Glomerular visceral epithelial cell (primary cell): ENCODE measurements around the gene PRDM1.

ENCODE experiments used
- DNase-seq: peaks from one replicate; pipeline ENCODE4 v3.0.0-alpha.2; 2016; ENCODE audit errors: extremely low spot score

The PRDM1 gene

GRCh38 chr6:106097411-106098231 lies 11.5 kb downstream of the PRDM1 start:
- no peak for DNase-seq

GRCh38 chr6:106098383-106099234 lies 12.5 kb downstream of the PRDM1 start:
- no peak for DNase-seq

DNA sequence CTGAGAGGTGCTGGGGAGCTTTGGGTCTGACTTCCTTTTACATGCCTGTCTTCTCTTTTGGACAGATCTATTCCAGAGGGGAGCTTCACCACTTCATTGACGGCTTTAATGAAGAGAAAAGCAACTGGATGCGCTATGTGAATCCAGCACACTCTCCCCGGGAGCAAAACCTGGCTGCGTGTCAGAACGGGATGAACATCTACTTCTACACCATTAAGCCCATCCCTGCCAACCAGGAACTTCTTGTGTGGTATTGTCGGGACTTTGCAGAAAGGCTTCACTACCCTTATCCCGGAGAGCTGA lies 13.1 kb downstream of the PRDM1 start:
- no peak for DNase-seq

DNA sequence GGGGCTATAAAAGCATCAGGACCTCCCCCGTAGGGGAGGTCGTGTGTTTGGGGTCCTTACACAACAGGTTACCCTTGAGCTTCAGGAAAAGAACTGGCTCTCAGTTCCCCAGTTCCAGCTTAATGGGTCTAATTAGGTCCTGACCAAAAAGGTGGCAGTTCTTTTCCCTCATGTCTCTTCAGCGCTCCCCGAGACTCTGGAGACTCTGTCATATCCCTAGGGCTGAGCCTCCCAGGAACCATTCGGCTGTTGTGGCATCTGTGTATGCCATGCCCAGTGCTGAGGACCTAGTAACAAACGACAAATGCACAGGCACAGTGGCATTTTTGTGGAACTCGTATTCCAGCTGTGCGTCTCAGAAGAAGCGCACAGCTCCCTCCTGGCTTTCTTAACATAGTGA lies 14.6 kb downstream of the PRDM1 start:
- DNase-seq = no peak

DNA sequence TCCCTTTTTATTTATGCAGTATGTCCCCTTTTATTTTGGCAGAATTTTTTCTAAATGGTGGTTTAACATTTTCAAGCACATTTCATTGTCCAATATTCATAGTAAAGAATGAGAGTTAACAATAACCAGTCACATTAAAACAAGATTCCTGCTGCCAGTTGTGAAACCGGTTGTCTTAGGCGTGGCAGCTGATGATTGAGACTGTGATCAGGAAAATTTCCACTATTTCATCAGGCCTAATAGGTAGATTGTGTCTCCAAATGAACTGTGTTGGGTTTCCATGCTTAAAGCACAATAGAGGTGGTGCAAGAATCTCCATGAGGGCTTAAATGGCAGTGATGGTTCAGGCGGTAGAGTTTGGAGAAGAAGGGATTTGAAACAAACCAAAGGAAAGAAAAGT lies 15.3 kb downstream of the PRDM1 start:
- no peak for DNase-seq

- DNase-seq = no peak
Observed at GRCh38 chr6:106102034-106102433, 15.9 kb downstream of the PRDM1 start.

- DNase-seq = no peak
Observed at GRCh38 chr6:106102967-106103727, 17.0 kb downstream of the PRDM1 start.

GRCh38 chr6:106103728-106104109 lies 17.6 kb downstream of the PRDM1 start:
- DNase-seq = peak; percentile 38

DNA sequence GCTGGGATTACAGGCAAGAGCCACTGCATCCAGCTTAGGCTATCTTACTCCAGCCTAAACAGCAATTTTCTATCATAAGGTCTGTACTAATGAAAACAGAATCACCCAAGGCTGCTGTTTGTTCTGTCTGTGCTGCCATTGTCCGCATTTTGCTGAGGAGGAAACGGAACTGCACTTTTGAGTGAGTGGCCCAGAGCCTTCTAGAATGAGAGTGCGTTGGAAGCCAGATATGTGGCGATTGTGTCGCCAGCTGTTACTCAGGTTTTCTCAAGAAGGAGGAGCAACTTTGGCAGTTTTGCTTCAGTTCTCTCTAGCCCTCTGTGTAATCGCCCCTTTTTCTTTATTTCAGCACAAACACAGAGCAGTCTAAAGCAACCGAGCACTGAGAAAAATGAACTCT lies 18.3 kb downstream of the PRDM1 start:
- no peak for DNase-seq

DNA sequence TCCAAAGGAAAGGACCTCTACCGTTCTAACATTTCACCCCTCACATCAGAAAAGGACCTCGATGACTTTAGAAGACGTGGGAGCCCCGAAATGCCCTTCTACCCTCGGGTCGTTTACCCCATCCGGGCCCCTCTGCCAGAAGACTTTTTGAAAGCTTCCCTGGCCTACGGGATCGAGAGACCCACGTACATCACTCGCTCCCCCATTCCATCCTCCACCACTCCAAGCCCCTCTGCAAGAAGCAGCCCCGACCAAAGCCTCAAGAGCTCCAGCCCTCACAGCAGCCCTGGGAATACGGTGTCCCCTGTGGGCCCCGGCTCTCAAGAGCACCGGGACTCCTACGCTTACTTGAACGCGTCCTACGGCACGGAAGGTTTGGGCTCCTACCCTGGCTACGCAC lies 18.8 kb downstream of the PRDM1 start:
- no peak for DNase-seq

- DNase-seq = no peak
Observed at GRCh38 chr6:106105493-106105892, 19.4 kb downstream of the PRDM1 start.

DNA sequence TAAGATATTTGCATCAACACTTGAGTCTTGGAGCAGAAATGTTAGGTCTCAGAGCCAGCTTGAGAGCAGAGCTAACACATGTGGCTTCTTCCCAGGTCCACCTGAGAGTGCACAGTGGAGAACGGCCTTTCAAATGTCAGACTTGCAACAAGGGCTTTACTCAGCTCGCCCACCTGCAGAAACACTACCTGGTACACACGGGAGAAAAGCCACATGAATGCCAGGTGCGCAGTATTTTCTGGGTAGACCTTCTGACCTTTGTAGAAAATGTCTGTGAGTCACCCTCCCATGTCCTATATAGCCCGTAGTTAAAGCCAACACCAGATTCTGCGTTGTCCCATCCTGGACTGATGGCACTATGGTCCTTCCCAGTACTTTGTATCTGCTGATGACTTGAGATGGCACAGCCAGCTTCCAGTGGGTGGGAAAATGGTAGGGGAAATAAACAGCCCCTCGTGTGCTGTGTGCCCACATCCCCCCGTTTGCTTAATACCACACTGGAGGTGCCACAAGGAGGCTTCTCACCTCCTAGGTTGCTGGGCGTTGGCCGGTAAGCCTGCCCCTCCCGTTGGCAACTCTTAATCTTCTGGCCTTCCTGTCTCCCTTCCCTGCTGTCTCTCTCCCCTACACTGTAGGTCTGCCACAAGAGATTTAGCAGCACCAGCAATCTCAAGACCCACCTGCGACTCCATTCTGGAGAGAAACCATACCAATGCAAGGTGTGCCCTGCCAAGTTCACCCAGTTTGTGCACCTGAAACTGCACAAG lies 20.3 kb downstream of the PRDM1 start:
- no peak for DNase-seq

DNA sequence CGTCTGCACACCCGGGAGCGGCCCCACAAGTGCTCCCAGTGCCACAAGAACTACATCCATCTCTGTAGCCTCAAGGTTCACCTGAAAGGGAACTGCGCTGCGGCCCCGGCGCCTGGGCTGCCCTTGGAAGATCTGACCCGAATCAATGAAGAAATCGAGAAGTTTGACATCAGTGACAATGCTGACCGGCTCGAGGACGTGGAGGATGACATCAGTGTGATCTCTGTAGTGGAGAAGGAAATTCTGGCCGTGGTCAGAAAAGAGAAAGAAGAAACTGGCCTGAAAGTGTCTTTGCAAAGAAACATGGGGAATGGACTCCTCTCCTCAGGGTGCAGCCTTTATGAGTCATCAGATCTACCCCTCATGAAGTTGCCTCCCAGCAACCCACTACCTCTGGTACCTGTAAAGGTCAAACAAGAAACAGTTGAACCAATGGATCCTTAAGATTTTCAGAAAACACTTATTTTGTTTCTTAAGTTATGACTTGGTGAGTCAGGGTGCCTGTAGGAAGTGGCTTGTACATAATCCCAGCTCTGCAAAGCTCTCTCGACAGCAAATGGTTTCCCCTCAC lies 21.0 kb downstream of the PRDM1 start:
- no peak for DNase-seq

- DNase-seq = no peak
Observed at GRCh38 chr6:106108129-106108528, 22.0 kb downstream of the PRDM1 start.

DNA sequence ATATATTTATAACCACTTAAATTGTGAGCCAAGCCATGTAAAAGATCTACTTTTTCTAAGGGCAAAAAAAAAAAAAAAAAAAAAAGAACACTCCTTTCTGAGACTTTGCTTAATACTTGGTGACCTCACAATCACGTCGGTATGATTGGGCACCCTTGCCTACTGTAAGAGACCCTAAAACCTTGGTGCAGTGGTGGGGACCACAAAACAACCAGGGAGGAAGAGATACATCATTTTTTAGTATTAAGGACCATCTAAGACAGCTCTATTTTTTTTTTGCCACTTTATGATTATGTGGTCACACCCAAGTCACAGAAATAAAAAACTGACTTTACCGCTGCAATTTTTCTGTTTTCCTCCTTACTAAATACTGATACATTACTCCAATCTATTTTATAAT lies 22.9 kb downstream of the PRDM1 start:
- no peak for DNase-seq

GRCh38 chr6:106110164-106110826 lies 24.2 kb downstream of the PRDM1 start:
- DNase-seq = no peak

- no peak for DNase-seq
Observed at GRCh38 chr6:106112433-106112832, 26.3 kb downstream of the PRDM1 start.

DNA sequence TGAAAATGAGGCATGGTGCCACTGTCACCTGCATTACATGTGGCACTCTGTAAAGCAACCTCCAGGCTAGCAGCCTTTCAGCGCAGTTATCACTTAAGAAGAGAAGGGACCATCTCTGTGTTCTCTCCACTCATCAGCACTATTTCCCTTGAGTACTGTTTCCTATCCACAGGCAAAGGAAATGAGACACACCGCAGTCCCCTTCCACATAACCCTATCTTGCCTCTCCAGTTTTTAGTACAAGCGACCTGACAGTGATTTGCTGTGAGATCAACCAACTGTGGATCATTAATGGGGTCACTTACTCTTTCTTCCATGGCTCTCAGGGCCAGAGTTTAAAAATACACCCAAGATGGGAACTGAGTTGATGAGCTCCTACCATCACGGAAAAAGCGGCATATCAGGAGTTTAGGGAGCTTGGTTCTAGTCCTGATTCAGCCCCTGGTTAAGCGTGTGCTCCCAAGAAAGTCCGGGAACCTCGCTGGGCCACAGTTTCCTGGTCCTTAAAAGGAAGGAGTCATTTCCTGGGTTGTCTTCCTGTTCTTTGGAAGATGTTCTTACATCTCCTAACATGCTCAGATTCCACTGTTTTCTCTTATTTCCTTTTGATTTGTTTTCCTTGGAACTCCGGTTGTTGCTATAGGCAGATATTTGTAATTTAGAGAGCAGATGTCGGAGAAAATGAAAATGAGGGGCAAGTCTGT lies 27.3 kb downstream of the PRDM1 start:
- no peak for DNase-seq

DNA sequence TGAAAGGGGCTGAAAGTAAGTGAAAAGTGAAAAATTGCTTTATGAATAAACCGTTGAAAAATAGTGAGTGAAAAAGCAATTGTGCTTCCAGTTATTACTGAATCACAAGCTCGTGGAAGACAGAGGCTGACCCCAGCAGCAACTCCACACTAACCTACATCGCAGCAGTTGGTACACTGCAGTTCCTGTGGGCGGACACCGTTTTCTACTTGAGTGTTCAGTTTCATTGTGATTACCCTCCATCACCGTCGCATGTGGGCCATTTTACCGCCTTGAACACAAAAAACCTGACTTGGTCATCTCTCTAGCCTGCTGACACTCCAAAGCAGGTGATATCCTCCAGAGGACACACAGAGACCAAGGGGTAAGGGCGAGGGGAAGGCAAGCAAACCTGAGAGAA lies 28.4 kb downstream of the PRDM1 start:
- no peak for DNase-seq

GRCh38 chr6:106115286-106115685 lies 29.1 kb downstream of the PRDM1 start:
- DNase-seq = no peak
